Fibroblast of upper back skin (primary cell): ENCODE results near the gene DDIAS.
"Not testable (repeated sequence)": the region's sequence is repeated elsewhere in the genome, so short reads cannot be mapped to it uniquely, and the experiment has no call there.

Experiments
- DNase-seq: peaks from one replicate; pipeline ENCODE4 v3.0.0-alpha.2; 2013

The DDIAS gene

GRCh38 chr11:82929121-82929520, 27.6 kb downstream of the DDIAS start:
- DNase-seq, result no peak

GRCh38 chr11:82930229-82930628, 28.7 kb downstream of the DDIAS start:
- DNase-seq, result no peak

- DNase-seq, result no peak
These were observed 29.2 kb downstream of the DDIAS start for GRCh38 chr11:82930734-82931133.

GRCh38 chr11:82932564-82932963, 31.0 kb downstream of the DDIAS start:
- DNase-seq, result no peak

- peak; percentile 19 for DNase-seq
These were observed 34.7 kb downstream of the DDIAS start for GRCh38 chr11:82936261-82936660.

- DNase-seq, result no peak
These were observed 36.0 kb downstream of the DDIAS start for GRCh38 chr11:82937554-82937953.

- no peak for DNase-seq
These were observed 37.9 kb downstream of the DDIAS start for GRCh38 chr11:82939456-82939855.

- no peak for DNase-seq
These were observed 40.8 kb downstream of the DDIAS start for GRCh38 chr11:82942376-82942775.

GRCh38 chr11:82943430-82943829, 41.9 kb downstream of the DDIAS start:
- not testable (repeated sequence) for DNase-seq

GRCh38 chr11:82944198-82944597, 42.7 kb downstream of the DDIAS start:
- DNase-seq, result no peak

GRCh38 chr11:82945041-82945440, 43.5 kb downstream of the DDIAS start:
- DNase-seq, result not testable (repeated sequence)

GRCh38 chr11:82945682-82946081, 44.1 kb downstream of the DDIAS start:
- no peak for DNase-seq

- no peak for DNase-seq
These were observed 47.8 kb downstream of the DDIAS start for GRCh38 chr11:82949352-82949751.

- not testable (repeated sequence) for DNase-seq
These were observed 49.0 kb downstream of the DDIAS start for GRCh38 chr11:82950502-82950901.

- DNase-seq, result peak; percentile 4
These were observed 54.4 kb downstream of the DDIAS start for GRCh38 chr11:82955736-82956453.

- no peak for DNase-seq
These were observed 58.6 kb downstream of the DDIAS start for GRCh38 chr11:82959987-82960778.

GRCh38 chr11:82960779-82961143, 59.2 kb downstream of the DDIAS start:
- no peak for DNase-seq

- not testable (repeated sequence) for DNase-seq
These were observed 60.5 kb downstream of the DDIAS start for GRCh38 chr11:82962021-82962420.

- DNase-seq, result no peak
These were observed 65.8 kb downstream of the DDIAS start for GRCh38 chr11:82967381-82967780.

- no peak for DNase-seq
These were observed 68.3 kb downstream of the DDIAS start for GRCh38 chr11:82969811-82970210.

- DNase-seq, result not testable (repeated sequence)
These were observed 69.1 kb downstream of the DDIAS start for GRCh38 chr11:82970507-82971083.

GRCh38 chr11:82971519-82971946, 70.0 kb downstream of the DDIAS start:
- DNase-seq, result not testable (repeated sequence)

GRCh38 chr11:82972103-82972502, 70.6 kb downstream of the DDIAS start:
- no peak for DNase-seq

GRCh38 chr11:82974135-82974534, 72.6 kb downstream of the DDIAS start:
- no peak for DNase-seq
